Measurements from ENCODE around the gene LMO1.

LMO1 gene

GRCh38 chr11:8242499-8243280, 21.0 kb downstream of the LMO1 start:
- no peak for DNase-seq

- DNase-seq = no peak
Measured at GRCh38 chr11:8242118-8242475, 21.6 kb downstream of the LMO1 start.

- no peak for DNase-seq
Measured at GRCh38 chr11:8241373-8242117, 22.1 kb downstream of the LMO1 start.

- no peak for DNase-seq
Measured at GRCh38 chr11:8239536-8240228, 24.0 kb downstream of the LMO1 start.

GRCh38 chr11:8239040-8239439, 24.6 kb downstream of the LMO1 start:
- DNase-seq = no peak

GRCh38 chr11:8237453-8237852, 26.2 kb downstream of the LMO1 start:
- DNase-seq = no peak

- no peak for DNase-seq
Measured at GRCh38 chr11:8235925-8236324, 27.8 kb downstream of the LMO1 start.

GRCh38 chr11:8234910-8235309, 28.8 kb downstream of the LMO1 start:
- no peak for DNase-seq

- no peak for DNase-seq
Measured at GRCh38 chr11:8234425-8234821, 29.3 kb downstream of the LMO1 start.

- no peak for DNase-seq
Measured at GRCh38 chr11:8233691-8234424, 29.8 kb downstream of the LMO1 start.

- DNase-seq = no peak
Measured at GRCh38 chr11:8232849-8233606, 30.6 kb downstream of the LMO1 start.

- no peak for DNase-seq
Measured at GRCh38 chr11:8232414-8232813, 31.3 kb downstream of the LMO1 start.

- no peak for DNase-seq
Measured at GRCh38 chr11:8231979-8232378, 31.7 kb downstream of the LMO1 start.

GRCh38 chr11:8230921-8231847, 32.5 kb downstream of the LMO1 start:
- no peak for DNase-seq

GRCh38 chr11:8230178-8230859, 33.4 kb downstream of the LMO1 start:
- no peak for DNase-seq

GRCh38 chr11:8229299-8230177, 34.1 kb downstream of the LMO1 start:
- no peak for DNase-seq

GRCh38 chr11:8228231-8228630, 35.4 kb downstream of the LMO1 start:
- DNase-seq = no peak

- no peak for DNase-seq
Measured at GRCh38 chr11:8227156-8228152, 36.2 kb downstream of the LMO1 start.

Measured in NCI-H510A treated with DMSO at 0.1 percent for 48 hours (cell line).